Camera-type eye (tissue), 1 donor: Measurements from ENCODE around the gene HRG. TPM values are rescaled to one million over a fixed set of nuclear protein-coding genes. Genes with fewer than 3 reads are reported as not detected.

ENCODE experiments used
- total RNA-seq: library from RNA; depleted of rRNA; stranded (reverse); fragments of >200 nt; gene quantifications from one replicate; pipeline ENCODE4 v1.2.3, GENCODE V29; 2014

HRG gene
- total RNA-seq, result not detected

GRCh38 chr3:186665625-186666188 is at the start of gene HRG:
TSS of gene HRG (plus strand) at chr3:186666014. CDS start at chr3:186666032, 18 bp downstream.

GRCh38 chr3:186639778-186640472 is 25.9 kb upstream of the HRG start, which contains the start of gene FETUB:
TSS of gene FETUB (plus strand) at chr3:186640399. CDS start at chr3:186640461, 62 bp downstream.

GRCh38 chr3:186717039-186717457 is 51.2 kb downstream of the HRG start, which contains the start of gene KNG1:
TSS of gene KNG1 (plus strand) at chr3:186717359. CDS start at chr3:186717543, 184 bp downstream.

Other genes with a start within 250 kb of the HRG start
- gene CRYGS, start 121.6 kb upstream of the HRG start, total RNA-seq, result 2,965 TPM
- gene TBCCD1, start 98.7 kb upstream of the HRG start, total RNA-seq, result 30.2 TPM
- gene DNAJB11, start 95.3 kb upstream of the HRG start, total RNA-seq, result 39.0 TPM
- gene AHSG, start 53.0 kb upstream of the HRG start, total RNA-seq, result not detected
- gene FETUB, start 25.6 kb upstream of the HRG start, total RNA-seq, result not detected
- not detected for gene KNG1, start 51.3 kb downstream of the HRG start, total RNA-seq
- 901 TPM for gene EIF4A2, start 117.6 kb downstream of the HRG start, total RNA-seq
- gene RFC4, start 140.5 kb downstream of the HRG start, total RNA-seq, result 39.2 TPM
- gene ADIPOQ, start 176.7 kb downstream of the HRG start, total RNA-seq, result 1.4 TPM